SKM-1 treated with dmso at 0.1 percent for 144 hours (cell line): Measurements from ENCODE around the gene SGTA.

Source experiments
- DNase-seq: peaks from one replicate; lab custom pipeline; 2025; ENCODE audit not compliant: unreplicated experiment; lab: John Stamatoyannopoulos, UW

SGTA gene

DNA sequence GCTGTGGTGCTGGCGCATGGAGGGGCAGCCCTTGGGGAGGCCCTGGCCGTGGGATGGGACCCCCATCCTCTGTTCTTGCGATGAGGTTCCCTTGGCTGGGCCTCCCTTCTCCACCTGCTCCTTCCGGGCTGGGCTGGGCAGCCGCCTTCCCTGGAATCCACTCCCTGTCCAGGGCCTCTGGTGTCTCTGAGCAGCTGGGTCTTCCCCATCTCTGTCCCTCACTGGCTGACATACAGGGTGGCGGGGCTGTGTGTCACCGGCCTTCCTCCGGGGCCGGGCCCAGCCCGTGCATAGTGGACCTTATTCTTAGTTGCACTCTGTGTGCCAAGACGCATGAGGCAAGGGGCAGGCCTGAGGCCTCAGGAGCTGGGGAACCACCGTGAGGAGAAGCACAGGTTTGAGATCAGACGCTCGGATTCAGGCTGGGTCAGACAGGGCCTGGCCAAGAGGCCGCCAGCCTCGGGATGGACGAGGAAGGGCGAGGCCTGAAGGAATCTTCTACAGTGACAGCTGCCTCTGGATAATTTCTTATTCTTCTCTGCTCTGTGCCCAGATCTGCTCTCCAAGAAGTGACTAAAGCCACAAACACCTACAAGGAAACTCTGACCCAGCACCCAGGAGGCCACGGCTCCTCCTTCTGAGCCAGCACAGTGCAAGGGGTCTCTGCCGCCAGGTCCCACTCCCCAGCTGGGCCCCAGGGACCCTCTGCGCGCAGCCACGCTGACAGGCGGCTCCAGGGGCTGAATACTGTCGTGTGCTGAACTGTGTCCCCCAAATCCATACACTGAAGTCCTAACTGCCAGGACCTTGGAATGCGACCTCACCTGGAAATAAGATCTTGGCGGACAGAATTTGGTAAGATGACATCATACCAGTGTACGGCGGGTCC is 11.0 kb downstream of the SGTA start:
- DNase-seq: no peak

DNA sequence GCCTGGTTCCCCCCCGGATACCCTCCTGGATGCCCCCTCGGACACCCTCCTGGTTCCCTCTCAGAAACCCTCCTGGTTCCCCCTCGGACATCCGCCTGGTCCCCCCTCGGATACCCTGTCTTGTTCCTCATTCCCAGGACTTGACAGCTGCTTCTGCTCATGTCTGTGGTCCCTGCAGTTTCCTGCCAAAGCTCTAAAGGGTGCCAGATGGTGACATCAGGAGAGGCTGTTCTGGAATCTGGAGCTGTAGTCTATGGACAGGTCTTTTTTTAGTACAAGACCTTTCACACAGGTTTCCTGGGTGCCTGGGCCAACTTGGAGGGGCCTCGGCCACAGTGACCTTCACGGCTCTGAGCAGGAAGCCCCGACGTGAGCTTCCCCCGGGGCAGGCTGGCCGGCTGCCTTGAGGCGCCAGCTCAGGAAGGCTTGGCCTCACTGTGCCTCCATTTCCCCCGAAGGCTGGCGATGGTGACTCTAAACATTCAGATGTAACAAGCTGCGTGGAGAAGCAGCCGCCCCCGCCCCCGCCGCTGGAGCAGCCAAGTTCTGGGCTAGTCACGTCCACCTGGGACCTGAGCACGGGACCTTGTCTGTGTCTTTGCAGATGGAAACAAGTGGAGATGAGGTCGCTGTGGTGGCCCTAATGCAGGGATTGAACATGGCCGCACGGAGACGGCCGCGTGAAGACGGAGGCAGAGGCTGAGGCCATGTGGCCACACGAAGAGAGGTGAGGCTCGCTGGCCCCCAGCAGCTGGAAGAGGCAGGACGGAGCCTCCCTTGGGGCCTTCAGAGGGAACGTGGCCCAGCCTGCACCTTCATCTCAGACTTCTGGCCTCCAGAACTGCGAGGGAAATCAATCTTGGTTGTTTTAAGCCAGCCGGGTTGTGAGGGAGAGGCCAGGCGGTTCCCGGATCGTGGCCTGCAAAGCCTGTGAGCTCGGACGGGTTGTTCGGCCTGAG is 12.7 kb downstream of the SGTA start:
- no peak for DNase-seq

DNA sequence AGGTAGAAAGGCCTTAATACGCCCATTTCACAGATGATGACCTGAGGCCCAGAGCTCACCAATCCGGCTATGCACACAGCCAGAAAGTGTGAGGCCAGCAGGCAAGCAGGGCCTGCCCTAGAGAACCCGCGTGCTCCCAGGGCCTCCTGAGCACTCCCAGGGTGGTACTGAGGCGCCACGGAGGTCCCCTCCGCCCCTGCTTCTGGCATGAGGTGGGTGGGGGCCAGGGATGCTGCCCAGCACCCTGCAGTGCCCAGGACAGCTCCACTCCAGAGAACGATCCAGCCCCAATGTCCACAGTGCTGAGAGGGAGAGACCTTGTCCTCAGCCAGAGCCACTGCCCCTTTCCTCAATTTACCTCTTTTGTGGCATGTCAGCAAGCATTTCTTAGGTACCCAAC is 13.9 kb downstream of the SGTA start:
- DNase-seq: no peak

DNA sequence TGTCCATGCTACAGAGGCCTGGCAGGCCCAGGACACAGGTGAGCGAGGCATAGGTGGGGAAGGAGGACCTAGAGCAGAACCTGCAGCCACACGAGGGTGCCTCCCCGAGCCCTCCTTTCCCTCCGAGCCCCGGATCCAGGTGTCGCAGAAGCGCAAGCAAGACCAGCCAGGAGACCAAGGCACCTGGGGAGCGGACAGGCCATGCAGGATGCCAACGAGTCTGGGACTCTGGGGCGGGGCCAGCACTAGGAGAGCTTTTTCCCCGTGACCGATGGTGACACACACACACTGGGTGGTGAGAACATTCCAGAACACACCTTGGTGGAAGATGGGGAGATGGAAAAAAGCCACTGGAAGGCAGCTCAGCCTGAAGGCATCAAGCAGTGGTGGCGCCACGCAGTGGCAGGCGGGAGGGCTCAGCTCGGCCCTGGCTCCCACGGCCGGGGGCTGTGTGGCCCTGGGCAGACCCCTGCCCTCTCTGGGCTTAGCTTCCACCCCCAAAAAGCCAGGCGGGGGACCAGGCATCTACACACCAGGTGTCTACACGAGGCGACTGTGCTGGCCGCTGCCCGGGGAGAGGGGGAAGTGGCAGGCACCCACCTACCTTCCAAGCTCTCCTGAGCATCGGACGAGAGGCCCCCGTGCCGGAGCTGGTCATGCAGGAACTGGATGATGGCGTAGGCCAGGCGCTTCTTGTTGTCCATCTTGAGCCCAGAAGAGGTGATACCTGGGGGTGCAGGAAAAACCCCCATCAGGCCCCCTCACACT is 14.5 kb downstream of the SGTA start:
- DNase-seq: no peak

DNA sequence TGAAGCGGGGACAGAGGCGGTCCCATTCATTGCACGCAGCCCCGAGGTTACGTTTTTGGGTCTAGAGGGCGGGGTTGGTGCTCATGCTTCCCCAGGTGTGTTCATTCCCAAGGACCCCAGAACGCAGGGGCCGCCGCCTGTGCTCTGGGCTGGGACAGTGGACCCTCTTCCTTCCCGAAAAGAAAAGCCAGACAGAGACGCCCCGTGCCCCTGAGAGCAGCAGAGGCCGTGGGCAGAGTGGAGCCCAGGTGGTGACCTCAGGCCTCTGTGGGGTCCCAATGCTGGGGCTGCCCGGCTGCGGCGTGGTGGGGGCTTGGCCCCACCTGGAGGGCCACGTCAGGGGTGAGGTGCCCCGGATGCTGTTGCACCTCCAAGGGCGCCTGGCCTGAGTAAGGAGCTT is 15.4 kb downstream of the SGTA start:
- no peak for DNase-seq

DNA sequence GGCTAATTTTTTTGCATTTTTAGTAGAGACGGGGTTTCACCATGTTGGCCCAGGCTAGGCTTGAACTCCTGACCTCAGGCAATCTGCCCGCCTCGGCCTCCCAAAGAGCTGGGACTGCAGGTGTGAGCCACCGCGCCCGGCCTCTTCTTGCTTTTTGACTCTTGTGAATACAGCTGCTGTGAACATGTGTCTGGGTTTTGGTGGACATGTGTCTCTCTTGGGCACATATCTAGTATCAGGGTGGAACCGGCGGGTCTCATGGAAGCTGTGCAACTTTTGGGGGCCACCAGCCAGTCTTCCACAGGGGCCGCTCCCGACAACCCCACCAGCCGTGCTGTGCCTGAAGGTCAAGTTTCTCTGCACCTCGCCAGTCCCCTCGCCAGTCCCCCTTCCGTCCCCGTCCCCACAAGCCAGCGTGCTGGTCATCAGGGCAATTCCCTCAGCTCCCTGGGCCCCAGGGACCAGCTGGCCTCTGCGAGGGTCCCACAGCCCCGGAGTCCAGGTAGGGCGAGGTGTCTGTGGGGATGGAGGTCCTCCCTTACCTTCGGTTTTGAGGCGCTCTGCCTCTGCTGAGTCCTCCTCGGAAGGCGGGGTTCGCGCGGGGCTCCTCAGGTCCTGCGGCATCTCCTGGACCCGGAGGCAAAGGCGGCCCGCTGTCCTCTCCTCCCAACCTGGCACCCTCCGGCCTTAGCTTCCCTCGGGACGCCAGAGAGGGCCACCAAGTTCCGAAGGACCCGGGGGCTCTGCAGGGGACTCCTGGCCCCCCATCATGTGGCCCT is 16.3 kb downstream of the SGTA start:
- no peak for DNase-seq

DNA sequence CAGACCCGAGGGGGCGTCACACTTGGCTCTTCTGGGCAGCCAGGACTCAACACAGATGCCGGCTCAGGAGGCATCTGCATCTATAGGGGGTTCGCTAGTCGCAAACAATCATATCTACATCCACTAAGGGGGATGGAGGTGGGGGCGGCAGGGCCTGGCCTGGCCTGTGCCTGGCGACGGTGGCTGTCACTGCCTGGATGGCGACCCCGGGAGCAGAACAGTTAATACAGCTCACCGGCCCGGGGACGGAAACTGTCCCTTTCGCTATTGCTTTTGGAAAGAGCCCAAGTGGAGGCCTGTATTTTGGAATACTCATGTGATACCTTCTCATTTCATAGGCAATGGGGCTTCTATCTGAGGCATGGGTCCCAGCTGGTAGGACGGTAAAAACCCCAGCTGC is 17.7 kb downstream of the SGTA start:
- no peak for DNase-seq

DNA sequence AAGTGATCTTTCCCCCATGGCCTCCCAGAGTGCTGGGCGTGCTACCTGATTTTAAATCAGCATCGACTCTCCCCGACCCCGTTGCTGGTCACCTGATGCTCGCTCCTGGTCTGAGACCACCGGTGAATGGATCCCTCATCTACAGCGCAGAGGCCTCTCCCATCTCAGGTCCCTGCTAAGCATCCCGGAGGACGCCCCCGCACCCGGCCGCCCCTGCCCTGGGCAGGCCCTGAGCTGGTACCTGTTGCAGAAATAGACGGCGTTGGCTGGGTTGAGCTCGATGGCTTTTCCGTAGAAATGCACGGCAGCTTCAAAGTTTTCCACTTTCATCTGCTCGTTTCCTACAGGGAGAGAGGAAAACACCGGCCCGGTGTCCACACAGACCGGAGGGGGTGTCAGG is 18.1 kb downstream of the SGTA start:
- DNase-seq: no peak

DNA sequence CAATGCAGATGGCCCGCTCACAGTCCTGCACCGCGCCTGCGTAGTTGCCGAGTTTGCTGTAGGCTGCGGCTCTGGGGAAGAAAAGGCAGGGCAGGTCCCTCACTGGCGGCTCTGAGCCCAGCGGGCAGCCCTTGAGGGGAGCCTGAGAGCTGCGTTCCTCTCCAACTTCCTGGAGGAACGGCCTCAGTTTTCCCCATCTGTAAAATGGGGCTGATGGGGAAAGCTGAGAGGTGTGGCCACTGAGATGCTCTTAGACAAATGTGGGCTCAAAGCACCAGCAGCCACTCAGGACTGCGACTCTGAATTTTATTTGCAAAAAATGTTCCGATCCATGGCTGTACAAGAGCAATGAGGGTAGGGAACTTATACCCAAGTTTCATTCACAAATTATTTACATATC is 19.4 kb downstream of the SGTA start:
- DNase-seq: no peak

DNA sequence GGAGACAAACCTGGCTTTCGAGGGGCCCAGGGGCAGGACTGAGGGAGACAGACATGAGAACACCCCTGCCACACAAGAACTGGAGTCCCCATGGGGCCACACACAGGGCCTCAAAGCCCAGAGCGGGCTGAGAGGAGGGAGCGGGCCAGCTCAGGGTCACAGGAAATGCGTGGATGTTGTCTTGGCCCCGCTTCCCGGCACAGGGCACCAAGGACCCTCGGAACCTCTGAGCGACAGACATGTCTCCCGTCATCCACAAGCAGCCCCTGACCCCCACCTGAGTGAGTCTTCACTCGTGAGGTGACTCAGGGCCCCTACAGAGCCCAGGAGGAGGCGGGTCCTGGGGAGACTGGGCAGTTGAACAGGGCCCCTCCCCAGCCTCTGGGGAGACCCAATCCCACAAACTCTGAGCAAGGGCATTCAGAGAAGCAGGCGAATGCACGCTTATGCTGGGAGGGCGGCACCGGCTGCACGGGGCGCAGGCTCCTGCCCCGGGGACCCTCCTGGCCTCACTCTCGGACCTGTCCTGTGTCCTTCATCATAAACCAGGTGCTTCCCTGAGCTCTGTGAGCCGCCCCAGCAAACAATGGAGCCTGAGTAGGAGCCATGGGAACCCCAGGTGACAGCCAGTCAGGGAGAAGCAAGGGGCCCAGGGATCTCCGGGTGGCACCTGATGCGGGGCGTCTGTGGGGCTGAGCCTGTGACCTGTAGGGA is 20.1 kb downstream of the SGTA start:
- no peak for DNase-seq

DNA sequence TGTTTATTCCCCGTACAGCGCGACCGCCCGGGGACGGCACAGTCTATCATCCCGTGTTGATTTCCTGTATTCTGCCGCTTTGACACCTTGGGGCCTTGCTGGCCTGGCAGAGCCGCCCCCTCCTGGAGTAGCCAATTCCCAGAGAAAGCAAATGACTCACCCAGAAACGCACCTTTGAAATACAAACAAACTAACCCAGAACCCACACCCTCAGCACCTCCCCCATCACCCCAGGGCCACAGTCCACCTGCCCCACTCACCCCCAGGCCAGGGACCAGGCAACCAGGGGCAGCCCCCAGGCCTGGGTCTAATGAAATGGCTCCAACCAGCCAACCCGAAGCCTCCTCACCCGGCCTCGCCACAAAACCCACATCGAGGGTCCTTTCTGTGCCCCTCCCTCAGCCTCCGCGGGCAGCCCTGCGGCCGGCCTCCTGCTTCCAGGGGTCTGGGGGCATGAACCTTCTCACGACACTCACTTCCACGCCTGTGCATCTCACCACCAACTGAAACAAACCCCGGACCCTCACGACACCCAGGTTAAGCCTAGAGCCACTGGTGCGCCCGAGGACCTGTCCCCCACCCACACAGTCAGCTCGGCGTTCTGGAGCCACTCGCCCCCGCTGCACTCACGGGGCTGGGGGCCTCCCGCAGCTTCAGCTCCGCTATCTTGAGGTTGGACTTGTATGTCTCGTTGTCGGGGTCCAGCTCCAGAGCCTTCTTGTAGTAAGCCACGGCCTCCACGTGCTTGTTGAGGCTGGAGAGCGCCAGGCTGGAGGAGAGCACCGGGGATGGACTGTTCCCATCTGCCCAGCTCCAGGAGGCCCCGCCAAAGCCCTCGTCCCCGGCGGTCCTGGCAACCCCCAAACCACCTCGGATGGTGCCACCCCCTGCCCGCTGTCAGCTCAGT is 20.9 kb downstream of the SGTA start:
- no peak for DNase-seq

DNA sequence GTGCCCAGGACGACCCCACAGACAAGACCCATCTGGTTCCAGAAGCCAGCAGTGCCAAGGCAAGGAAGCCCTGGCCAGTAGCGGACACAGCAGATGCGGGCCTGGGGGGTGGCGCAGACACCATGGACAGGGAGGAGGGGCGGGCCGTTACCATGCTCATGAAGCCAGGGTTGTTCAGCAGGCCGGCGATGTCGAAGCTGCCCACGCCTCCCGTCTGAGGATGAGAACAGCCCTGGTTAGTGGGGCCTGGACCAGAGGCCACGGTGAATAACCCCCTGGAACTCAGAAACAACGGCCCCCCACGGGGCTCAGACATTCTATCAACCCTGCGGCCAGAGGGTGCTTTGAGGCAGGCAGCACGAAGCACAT is 21.8 kb downstream of the SGTA start:
- DNase-seq: no peak

DNA sequence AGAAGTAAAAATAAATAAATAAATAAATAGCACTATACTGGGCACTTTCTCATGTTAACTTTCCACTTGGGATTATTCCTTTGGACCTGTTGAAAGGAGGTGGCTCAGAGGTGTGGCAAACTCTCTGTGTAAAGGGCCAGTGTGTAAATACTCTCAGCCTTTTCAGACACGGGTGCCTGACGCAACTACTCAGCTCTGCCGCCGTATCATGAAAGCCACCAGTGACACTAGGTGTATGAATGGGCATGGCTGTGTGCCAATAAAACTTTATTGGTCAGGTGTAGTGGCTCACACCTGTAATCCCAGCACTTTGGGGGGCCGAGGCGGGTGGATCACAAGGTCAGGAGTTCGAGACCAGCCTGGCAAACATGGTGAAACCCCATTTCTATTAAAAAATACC is 23.1 kb downstream of the SGTA start:
- DNase-seq: no peak

DNA sequence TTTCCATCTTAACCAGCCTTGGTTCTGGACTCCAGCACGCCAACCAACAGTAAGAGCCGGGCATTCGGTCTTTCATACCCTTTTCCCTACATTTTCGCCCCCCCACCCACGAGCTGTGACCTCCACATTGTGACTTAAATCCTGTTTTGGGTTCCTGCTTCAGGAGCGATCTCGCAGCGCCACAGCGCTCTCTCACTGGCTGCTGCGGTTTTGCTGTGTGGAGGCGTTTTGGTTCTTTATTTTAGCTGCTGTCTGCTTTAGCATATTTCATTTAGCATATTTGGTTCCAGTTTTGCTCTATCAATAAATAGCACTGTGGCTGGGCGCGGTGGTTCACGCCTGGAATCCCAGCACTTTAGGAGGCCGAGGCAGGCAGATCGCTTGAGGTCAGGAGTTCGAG is 23.7 kb downstream of the SGTA start:
- no peak for DNase-seq

DNA sequence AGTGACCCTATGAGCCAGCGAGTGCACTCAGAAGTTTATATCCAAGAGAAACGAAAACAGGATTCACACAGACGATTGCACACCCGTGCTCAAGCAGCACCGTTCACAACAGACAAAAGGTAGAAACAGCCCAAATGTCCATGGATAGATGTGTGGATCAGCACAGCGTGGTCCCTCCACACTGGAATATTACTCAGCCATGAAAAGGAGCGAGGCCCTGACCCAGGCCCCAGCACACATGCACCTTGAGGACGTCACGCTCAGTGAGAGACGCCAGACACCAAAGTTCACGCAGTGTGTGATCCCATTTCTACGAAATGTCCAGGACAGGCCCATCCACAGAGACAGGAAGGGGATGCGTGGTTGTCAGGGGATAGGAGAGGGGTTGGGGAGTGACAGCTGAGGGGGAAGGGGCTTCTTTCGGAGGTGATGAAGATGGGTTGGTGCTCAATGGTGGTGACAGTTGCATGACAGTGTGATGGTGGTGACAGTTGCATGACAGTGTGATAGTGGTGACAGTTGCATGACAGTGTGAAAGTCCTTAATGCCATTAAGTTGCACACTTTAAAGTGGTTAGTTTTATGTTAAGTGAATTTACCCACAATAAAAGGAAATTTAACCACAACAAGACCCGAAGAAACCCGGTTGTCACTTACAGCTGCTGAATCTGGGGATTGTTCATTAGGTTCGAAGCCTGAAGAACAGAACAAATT is 24.3 kb downstream of the SGTA start:
- no peak for DNase-seq

DNA sequence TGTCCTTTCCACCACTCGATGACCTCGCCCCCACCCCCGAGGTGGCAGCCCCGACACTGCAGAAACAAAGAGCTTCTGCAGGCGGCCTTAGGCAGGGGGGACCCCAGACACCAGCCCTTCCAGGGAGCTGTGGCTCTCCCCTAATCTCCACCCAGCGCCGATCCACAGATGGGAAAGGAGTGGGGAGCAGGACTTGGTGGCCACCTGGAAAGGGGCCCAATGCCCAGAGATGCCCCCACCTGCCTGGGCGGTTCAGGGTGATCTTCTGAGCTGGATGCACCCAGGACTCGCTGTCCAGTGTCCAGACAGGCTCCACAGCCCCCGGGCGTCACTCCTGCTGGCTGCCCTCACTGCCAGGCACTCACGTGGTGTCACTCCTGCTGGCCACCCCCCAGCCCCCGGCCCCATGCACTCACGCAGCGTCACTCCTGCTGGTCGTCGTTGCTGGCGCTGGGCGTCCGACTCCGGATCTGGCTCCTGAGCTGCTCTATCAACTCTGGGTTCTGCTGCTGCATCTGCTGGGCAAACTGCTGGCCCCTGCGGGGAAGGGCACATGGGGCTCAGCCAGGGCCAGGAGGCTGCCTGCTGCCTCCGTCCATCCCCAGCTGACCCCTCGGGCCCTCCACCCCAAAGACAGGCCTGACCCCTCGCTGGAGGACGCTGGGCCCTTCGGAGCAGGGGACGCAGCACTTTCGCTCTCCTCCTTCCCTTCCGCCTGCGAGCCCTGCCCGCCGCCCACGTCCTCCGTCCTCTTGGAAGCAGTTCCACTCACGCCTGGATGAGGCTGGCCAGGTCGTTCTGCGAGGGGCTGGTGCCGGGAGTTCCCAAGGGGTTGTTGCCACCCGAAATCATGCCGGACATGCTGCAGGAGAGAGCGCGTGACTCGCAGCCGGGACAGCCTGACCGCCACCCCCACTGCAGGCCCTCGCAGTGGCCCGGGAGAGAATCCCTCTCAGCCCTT is 25.9 kb downstream of the SGTA start:
- DNase-seq: no peak

DNA sequence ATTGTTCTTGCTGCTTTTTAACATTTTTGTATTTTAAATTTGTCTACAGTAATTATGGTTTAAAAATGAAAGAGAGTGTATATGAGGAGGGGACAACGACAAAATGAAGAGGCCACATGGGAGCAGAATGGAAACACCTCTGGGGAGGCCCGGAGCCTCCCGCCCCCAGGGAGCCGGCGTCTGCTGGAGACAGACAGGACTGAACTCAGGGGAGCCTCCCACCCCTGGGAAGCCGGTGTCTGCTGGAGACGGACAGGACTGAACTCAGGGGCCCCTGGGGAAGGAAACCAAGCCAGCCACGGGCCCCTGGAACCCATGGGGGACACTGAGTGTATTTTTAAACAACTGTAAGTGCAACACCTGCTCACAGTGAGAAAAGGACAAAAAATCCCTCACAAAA is 26.6 kb downstream of the SGTA start:
- DNase-seq: no peak
